ENCODE measurements around the gene BAD.

Gene BAD

DNA sequence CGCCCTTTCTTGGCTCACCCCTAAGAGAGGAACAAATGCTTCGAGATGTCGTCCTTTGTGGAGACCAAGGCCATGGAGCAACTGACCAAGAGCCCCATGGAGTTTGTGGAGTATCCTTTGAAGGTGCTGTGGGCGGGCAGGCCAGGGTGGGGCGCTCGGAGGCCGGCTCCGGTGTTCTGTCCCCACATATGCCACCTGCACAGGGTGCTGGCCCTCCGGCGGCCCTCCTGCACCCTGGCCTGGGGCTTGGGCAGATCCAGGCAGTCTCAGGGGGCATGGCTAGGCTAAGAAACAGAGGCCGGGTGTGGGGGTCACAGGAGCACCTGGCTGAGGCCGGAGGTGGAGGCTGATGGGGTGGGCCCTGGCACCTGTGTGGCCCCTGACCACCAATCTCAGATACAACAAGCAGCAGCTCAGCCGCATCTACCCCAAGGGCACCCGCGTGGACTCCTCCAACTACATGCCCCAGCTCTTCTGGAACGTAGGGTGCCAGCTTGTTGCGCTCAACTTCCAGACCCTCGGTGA is 22.8 kb downstream of the BAD start:
- in situ Hi-C loops (cut with HindIII; ENCODE audit: low sequenced_read_pairs) = no loop called here

- in situ Hi-C loops (cut with HindIII; ENCODE audit: low sequenced_read_pairs) = no loop called here
Observed at GRCh38 chr11:64260147-64260708, 24.2 kb downstream of the BAD start.

- in situ Hi-C loops (cut with HindIII; ENCODE audit: low sequenced_read_pairs) = no loop called here
Observed at GRCh38 chr11:64259533-64260067, 24.9 kb downstream of the BAD start.

DNA sequence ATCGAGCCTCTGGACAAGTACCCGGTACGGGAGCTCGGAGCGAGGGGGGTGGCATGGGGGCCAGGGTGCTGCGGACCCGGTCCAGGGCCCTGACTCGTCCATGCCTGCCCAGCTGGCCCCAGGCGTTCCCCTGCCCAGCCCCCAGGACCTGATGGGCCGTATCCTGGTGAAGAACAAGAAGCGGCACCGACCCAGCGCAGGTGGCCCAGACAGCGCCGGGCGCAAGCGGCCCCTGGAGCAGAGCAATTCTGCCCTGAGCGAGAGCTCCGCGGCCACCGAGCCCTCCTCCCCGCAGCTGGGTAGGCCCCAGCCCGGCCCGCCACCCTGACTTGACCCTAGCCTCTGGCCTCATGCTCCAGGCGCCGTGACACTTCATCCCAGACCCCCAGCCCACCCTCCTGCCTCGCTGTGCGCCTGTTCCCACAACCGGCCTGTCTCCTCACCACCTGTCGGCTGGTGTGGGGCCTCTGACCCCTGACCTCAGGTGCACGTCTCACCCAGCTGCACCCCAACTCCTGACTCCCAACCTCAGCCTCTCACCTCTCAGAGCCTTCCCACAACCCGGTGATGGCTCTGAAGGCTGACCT is 25.4 kb downstream of the BAD start:
- in situ Hi-C loops (cut with HindIII; ENCODE audit: low sequenced_read_pairs) = no loop called here

DNA sequence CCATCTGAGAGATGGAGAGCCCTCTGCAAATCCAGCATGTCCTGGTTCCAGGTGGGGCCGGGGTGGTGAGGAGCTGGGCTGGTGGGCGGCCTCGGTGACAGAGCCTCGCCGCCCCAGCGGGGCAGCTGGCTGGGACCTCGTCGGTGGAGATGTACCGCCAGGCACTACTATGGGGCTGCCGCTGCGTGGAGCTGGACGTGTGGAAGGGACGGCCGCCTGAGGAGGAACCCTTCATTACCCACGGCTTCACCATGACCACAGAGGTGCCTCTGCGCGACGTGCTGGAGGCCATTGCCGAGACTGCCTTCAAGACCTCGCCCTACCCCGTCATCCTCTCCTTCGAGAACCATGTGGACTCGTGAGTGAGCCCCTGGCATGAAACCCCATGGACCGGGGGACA is 26.1 kb downstream of the BAD start:
- in situ Hi-C loops (cut with HindIII; ENCODE audit: low sequenced_read_pairs) = no loop called here

- in situ Hi-C loops (cut with HindIII; ENCODE audit: low sequenced_read_pairs) = no loop called here
Observed at GRCh38 chr11:64256300-64256699, 28.2 kb downstream of the BAD start.

DNA sequence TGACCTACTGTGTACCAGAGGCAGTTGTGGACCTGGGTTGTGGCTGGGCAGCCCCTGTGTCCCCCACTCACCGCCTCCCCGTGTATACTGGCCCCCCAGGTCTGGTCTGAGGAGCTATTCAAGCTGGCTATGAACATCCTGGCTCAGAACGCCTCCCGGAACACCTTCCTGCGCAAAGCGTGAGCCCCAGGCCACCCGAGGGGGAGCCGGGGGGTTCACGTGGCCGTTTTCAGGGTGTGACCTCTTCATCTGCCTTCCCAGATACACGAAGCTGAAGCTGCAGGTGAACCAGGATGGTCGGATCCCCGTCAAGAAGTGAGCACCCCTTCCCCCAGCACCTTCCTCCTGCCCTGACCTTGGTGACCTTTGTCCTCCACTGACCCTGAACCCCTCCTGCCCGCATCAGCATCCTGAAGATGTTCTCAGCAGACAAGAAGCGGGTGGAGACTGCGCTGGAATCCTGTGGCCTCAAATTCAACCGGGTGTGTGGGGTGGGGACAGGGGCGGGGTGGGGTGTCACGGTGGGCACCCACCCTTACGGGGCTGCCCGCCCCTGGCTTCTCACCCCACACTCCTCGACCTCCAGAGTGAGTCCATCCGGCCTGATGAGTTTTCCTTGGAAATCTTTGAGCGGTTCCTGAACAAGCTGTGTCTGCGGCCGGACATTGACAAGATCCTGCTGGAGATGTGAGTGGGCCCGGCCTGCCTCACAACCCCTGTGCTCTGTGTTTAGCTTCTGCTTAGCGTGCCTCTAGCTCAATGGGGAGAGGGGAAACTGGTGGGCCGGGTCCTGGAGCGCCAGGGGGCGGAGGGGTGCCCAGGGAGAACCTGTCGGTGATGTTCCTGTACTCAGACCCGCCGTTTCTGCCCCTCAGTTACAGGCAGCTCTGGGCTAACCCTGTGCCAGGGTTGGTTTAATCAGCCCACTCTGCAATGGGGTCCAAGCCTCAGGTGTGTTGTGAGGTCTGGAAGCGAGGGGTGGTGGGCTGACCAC is 29.0 kb downstream of the BAD start:
- in situ Hi-C loops (cut with HindIII; ENCODE audit: low sequenced_read_pairs) = no loop called here

- in situ Hi-C loops (cut with HindIII; ENCODE audit: low sequenced_read_pairs) = no loop called here
Observed at GRCh38 chr11:64254326-64254725, 30.1 kb downstream of the BAD start.

GRCh38 chr11:64253481-64253880 is 31.0 kb downstream of the BAD start:
- in situ Hi-C loops (cut with HindIII; ENCODE audit: low sequenced_read_pairs) = no loop called here

DNA sequence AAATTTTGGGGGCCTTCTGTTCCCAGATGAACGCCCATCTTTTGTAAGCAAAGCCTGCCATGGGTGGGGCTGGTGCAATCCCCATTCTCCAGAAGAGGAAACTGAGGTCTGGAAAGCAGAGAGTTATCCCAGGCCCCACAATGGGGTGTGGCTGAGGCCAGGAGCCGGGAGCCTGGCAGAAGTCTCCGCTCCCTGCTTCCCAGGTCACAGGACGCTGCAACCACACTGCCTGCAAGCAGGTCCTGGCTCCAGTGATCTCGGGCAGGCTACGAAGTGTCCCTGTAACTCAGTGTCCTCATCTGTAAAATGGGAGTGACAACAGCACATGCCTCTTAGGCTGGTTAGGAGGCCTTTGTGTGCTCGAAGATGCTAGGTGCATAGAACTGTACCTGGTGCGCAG is 31.4 kb downstream of the BAD start:
- in situ Hi-C loops (cut with HindIII; ENCODE audit: low sequenced_read_pairs) = no loop called here

GRCh38 chr11:64252003-64252872 is 32.2 kb downstream of the BAD start:
- in situ Hi-C loops (cut with HindIII; ENCODE audit: low sequenced_read_pairs) = no loop called here

DNA sequence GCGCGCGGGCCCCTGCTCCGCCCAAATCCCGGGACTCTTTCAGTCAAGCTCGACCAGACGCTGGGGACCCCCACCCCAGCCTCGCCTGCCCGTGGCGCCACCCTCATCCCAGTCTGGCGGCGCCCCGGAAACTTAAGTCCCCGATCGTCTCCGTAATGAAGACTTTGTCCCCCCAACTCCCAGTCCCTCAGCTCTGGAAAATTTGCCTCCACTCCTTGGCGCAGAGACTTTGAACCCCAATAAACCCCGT is 32.8 kb downstream of the BAD start:
- in situ Hi-C loops (cut with HindIII; ENCODE audit: low sequenced_read_pairs) = no loop called here

GRCh38 chr11:64251016-64251752 is 33.3 kb downstream of the BAD start, which contains the start of gene PLCB3:
TSS of gene PLCB3 (plus strand) at chr11:64251530. CDS start at chr11:64251650, 120 bp downstream.
- in situ Hi-C loops (cut with HindIII; ENCODE audit: low sequenced_read_pairs) = no loop called here

GRCh38 chr11:64250415-64251015 is 34.0 kb downstream of the BAD start:
- in situ Hi-C loops (cut with HindIII; ENCODE audit: low sequenced_read_pairs) = no loop called here

DNA sequence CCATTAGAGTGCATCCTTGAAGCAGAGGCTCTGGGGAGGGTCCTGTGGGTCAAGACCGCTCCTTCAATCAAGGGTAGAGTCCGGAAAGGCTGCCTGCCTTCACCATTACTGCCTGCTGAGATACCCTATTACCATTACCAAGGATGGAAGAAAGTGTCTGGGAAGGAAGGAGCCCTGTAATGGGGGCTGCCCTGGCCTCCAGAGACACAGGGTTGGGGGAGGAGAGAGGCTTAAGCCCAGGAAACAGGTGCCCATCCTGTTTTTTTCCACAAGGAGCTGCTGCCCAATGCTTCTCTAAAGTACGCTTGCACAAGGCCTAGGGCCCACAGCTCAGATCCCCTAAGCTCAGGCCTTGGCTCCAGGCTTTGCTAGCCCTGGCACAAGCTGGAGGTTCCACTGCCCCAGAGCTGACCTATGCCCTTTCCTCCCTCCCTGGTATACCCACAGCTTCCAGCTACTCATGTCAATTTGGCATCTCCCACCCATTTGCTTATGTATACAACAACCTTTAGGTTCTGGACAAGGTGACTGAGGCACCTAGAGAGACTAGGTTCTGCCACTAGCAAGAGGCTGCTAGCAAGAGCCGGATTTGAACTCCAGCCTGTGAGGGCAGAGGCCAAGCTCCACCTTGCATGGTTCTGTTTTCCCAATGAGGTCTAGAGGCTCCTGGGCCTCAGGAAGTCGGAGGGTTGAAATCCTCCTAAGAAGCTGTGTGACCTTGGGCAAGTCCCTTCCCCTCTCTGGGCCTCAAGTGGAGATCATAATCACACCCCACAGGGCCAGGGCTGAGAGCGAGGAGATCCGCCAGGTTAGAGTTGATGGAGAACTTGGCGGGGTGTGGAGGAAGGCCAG is 34.7 kb downstream of the BAD start:
- in situ Hi-C loops (cut with HindIII; ENCODE audit: low sequenced_read_pairs) = no loop called here

GRCh38 chr11:64249038-64249437 is 35.4 kb downstream of the BAD start:
- in situ Hi-C loops (cut with HindIII; ENCODE audit: low sequenced_read_pairs) = no loop called here

GRCh38 chr11:64248578-64248977 is 35.9 kb downstream of the BAD start:
- in situ Hi-C loops (cut with HindIII; ENCODE audit: low sequenced_read_pairs) = no loop called here

DNA sequence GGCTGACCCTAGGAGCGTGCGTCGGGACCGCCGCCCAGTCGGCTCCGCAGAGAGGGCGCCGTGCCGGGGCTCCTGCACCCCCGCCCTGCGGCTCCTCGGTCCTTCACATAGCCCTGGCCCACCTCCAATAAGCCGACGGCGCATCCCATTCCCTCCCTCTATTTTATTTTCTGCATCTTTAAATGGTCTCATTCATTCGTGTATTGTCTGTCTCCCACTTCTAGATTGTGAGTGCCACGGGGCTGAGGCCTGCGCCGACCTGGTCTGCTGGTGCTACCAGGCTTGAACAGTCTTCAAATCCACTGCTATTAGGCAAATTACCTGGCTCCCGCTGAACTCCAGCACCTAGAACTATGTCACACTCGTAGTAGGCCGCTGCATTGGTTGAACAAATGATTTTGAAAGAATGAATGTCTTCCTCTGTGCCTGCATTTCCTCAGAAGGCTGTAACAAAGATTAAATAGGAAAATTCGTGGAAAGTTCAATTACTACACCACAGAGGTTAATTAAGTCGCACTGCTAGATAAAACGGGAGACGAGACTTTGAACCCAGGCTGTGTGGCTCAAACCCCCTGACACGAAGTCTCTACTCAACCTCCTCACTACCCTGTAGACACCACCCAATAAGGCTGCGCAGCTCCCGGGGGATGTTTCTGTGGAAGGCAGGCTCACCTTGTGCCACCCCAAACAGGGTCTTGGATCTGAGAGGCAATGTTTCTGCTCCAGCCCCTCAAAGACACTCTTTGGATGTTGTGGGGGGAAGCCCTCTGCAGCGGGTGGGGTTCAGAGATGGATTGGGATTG is 36.5 kb downstream of the BAD start:
- in situ Hi-C loops (cut with HindIII; ENCODE audit: low sequenced_read_pairs) = no loop called here

Data from DLD1 (cell line).